SU-DHL-6 (cell line): ENCODE measurements around the gene ITPK1.

Source experiments
- H2AFZ ChIP-seq: fragments of 200-600 bp; sonication (generic); 2 replicates; pipeline ENCODE4 v1.6.1; 2014; ENCODE audit warnings: low read depth, mild to moderate bottlenecking, moderate library complexity, mixed read lengths, antibody characterized with exemption, low read length; ENCODE audit not compliant: severe bottlenecking
- H3F3A ChIP-seq: fragments of 200-600 bp; shearing (Covaris generic); 2 replicates; pipeline ENCODE4 v1.6.0; 2016; ENCODE audit warnings: antibody characterized with exemption, mild to moderate bottlenecking; ENCODE audit not compliant: insufficient read depth
- H3K27ac ChIP-seq: fragments of 200-600 bp; sonication (generic); 2 replicates; pipeline ENCODE4 v1.5.1; 2016; ENCODE audit warnings: low read depth, mild to moderate bottlenecking, low read length, moderate library complexity, mixed read lengths
- H3K27me3 ChIP-seq: fragments of 200-600 bp; sonication (generic), shearing (Covaris generic); 2 replicates; pipeline ENCODE4 v1.6.0; 2014; ENCODE audit warnings: mild to moderate bottlenecking, low read length
- H3K36me3 ChIP-seq: fragments of 200-600 bp; sonication (generic); 2 replicates; pipeline ENCODE4 v1.6.1; 2014; ENCODE audit warnings: mild to moderate bottlenecking, low read length, mixed read lengths
- H3K4me2 ChIP-seq: fragments of 300-600, 200-600 bp; shearing (Covaris generic), sonication (generic); 2 replicates; pipeline ENCODE4 v1.6.0; 2014; ENCODE audit warnings: low read length, low read depth, mild to moderate bottlenecking; ENCODE audit not compliant: poor library complexity, severe bottlenecking
- H3K4me3 ChIP-seq: fragments of 200-600 bp; sonication (generic); 2 replicates; pipeline ENCODE4 v1.5.1; 2014; ENCODE audit warnings: antibody characterized with exemption, low read length, mild to moderate bottlenecking, mixed read lengths; ENCODE audit not compliant: insufficient read depth, poor library complexity, severe bottlenecking
- H3K79me2 ChIP-seq: fragments of 200-600 bp; sonication (generic); 2 replicates; pipeline ENCODE4 v1.6.1; 2014; ENCODE audit warnings: mild to moderate bottlenecking, low read length, moderate library complexity; ENCODE audit not compliant: insufficient read depth
- H3K9ac ChIP-seq: fragments of 200-600 bp; sonication (generic); 2 replicates; pipeline ENCODE4 v1.7.0; 2014; ENCODE audit warnings: mild to moderate bottlenecking, low read length
- H3K9me2 ChIP-seq: fragments of 200-600 bp; sonication (generic); replicated peaks from 2 replicates; pipeline ENCODE4 v1.6.1; 2014; ENCODE audit warnings: low read length; ENCODE audit not compliant: insufficient read depth
- H3K9me3 ChIP-seq: fragments of 200-600 bp; sonication (generic); 2 replicates; pipeline ENCODE4 v1.6.1; 2014; ENCODE audit warnings: low read length, mixed read lengths; ENCODE audit not compliant: insufficient read depth
- H4K20me1 ChIP-seq: fragments of 200-600 bp; sonication (generic); 2 replicates; pipeline ENCODE4 v1.6.1; 2014; ENCODE audit warnings: low read depth, mild to moderate bottlenecking, antibody characterized with exemption, low read length, moderate library complexity, mixed read lengths
- EZH2phosphoT487 ChIP-seq: fragments of 200-600 bp; sonication (generic), shearing (Covaris generic); conservative IDR thresholded peaks from 2 replicates; pipeline ENCODE4 v1.6.1; 2018; ENCODE audit warnings: mild to moderate bottlenecking, antibody characterized with exemption, low read length, moderate library complexity, mixed read lengths
- TF ChIP-seq, protein P1 (sequence below): fragments of 200-600 bp; sonication (generic); IDR thresholded peaks from one replicate; pipeline ENCODE4 v1.5.1; 2017; ENCODE audit warnings: antibody characterized with exemption, mild to moderate bottlenecking, low read length, moderate library complexity; ENCODE audit not compliant: insufficient read depth, poor library complexity, severe bottlenecking

ITPK1 gene

DNA sequence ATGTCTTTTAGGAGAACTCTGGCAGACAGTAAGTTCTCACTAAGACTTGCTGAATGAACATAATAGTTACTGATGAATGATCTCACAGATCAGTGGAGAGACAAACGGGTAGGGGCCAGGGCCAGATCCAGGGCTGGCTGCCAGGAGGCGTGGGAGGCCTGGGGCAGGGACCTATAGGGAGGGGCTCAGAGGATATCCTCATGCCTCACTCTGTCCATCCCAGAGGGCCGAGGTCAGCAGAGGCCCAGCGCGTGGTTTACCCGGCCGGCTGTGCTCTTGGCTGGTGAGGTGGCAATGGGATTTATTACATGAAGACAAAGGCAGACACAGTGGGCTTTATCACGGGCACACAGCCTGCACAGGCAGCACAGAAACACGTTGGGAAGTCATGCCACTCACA is 107.3 kb downstream of the ITPK1 start:
- no peak for TF ChIP-seq EZH2phosphoT487
- TF ChIP-seq, protein P1, sequence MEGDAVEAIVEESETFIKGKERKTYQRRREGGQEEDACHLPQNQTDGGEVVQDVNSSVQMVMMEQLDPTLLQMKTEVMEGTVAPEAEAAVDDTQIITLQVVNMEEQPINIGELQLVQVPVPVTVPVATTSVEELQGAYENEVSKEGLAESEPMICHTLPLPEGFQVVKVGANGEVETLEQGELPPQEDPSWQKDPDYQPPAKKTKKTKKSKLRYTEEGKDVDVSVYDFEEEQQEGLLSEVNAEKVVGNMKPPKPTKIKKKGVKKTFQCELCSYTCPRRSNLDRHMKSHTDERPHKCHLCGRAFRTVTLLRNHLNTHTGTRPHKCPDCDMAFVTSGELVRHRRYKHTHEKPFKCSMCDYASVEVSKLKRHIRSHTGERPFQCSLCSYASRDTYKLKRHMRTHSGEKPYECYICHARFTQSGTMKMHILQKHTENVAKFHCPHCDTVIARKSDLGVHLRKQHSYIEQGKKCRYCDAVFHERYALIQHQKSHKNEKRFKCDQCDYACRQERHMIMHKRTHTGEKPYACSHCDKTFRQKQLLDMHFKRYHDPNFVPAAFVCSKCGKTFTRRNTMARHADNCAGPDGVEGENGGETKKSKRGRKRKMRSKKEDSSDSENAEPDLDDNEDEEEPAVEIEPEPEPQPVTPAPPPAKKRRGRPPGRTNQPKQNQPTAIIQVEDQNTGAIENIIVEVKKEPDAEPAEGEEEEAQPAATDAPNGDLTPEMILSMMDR, result no peak
- no peaks in the 10 kb centered on the region for H3K9me2 ChIP-seq
- H3K27me3 ChIP-seq, result no peaks in the 10 kb centered on the region
- no peaks in the 10 kb centered on the region for H3K79me2 ChIP-seq
- H3K9ac ChIP-seq, result no peak overlapping the region
- H3K4me3 ChIP-seq, result no peak overlapping the region
- H4K20me1 ChIP-seq, result no peaks in the 10 kb centered on the region
- no peak overlapping the region for H3K4me2 ChIP-seq
- H3K27ac ChIP-seq, result no peak overlapping the region
- H2AFZ ChIP-seq, result no peak overlapping the region
- no peaks in the 10 kb centered on the region for H3K9me3 ChIP-seq
- H3K36me3 ChIP-seq, result no peaks in the 10 kb centered on the region
- H3F3A ChIP-seq, result no peaks in the 10 kb centered on the region

DNA sequence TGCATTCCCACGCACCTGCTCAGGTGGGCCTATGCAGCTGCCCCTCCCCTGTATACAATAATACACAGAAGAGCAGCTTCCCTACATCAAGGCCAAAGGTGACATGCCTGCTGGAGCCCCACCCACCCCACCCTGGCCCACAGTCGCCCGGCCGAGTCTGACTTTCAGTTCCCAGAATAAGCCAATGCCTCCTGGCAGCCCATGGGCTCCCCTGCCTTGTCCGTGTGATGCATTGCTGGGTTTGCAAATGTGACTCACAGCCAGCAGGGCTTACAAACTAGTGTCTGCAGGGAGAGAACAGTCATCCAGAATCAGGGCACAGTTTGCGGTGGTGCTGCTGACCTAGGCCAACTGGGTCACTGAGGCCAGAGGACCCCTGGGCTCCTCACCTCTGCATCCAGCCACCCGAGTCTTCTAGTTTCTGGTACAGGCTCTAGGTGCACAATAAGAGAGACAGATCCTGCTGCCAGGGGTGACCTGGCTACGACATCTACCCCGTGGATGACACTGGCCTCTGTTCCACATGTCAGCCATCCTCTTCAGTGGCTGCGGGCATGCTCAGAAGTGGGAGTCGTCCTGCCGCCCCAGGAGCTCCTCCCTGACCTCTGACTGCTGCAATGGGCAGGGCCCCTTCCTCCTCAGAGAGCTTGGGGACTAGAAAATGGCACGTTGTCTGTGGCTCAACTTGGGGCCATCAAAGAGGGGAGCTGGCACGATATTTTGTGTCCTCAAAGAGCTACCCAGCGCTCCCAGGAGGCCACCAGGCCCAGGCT is 108.3 kb downstream of the ITPK1 start:
- Histone ChIP-seq H3K4me2 (no peak overlapping the region), H3K27me3 (no peaks in the 10 kb centered on the region), H3K9ac (no peak overlapping the region), H3K27ac (no peak overlapping the region), H4K20me1 (no peaks in the 10 kb centered on the region), H3K9me2 (no peaks in the 10 kb centered on the region), H3F3A (no peaks in the 10 kb centered on the region), H3K9me3 (no peaks in the 10 kb centered on the region), H3K36me3 (no peaks in the 10 kb centered on the region), H3K79me2 (no peaks in the 10 kb centered on the region), H2AFZ (no peak overlapping the region), H3K4me3 (no peak overlapping the region)
- TF ChIP-seq, protein P1, result no peak
- no peak for TF ChIP-seq EZH2phosphoT487

DNA sequence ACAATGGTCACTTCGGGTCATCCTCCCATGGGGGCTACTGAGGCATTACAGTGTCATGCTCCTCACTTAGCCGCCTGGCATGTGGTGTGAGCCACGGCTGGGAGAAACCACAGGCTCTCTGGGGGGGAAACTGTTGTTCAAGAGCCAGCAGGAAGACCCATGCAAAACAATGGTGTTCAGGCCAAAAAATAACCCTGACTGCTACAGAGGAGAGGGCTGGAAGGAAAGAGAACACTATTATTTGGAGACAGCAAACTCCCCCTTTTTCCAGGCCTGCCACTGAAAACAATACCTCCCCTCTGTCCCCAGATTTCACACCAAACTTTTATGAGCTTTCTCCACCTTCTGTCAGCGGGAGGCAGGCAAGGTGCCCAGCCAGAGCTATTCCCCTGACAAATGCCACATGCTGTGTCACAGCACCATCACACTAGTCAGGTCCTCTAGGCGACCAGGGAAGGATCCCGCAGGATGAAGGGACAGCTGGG is 109.1 kb downstream of the ITPK1 start:
- Histone ChIP-seq H3F3A (no peaks in the 10 kb centered on the region), H3K4me3 (no peak overlapping the region), H3K36me3 (no peaks in the 10 kb centered on the region), H3K79me2 (no peaks in the 10 kb centered on the region), H3K4me2 (no peak overlapping the region), H3K9ac (no peak overlapping the region), H3K9me2 (no peaks in the 10 kb centered on the region), H3K27me3 (no peaks in the 10 kb centered on the region), H3K27ac (no peak overlapping the region), H4K20me1 (no peaks in the 10 kb centered on the region), H2AFZ (no peak overlapping the region), H3K9me3 (no peaks in the 10 kb centered on the region)
- TF ChIP-seq, protein P1, result no peak
- TF ChIP-seq EZH2phosphoT487, result no peak
